ENCODE results near the gene SLC35F1.

The SLC35F1 gene

GRCh38 chr6:118318648-118319047 lies 411.6 kb downstream of the SLC35F1 start:
- H3K4me2 ChIP-seq (ENCODE audit: low read length) = no peak overlapping the region
- H2AFZ ChIP-seq (ENCODE audit: low read length) = no peak overlapping the region
- no peaks in the 10 kb centered on the region for H3K9me2 ChIP-seq (ENCODE audit: low read depth, low read length)
- H3K27me3 ChIP-seq (ENCODE audit: insufficient read depth, low read length) = no peaks in the 10 kb centered on the region
- no peak overlapping the region for H3K27ac ChIP-seq (ENCODE audit: low read depth, low read length, poor library complexity, severe bottlenecking)
- H3K79me2 ChIP-seq (ENCODE audit: insufficient read depth, low read length) = no peaks in the 10 kb centered on the region
- H3K9ac ChIP-seq (ENCODE audit: low read length) = no peak overlapping the region
- TF ChIP-seq CTCF (IDR thresholded peaks at IDR 0.05; ENCODE audit: low read length) = no peak
- TF ChIP-seq EZH2 (IDR thresholded peaks at IDR 0.05; ENCODE audit: borderline replicate concordance, low read length) = no peak
- no peaks in the 10 kb centered on the region for H3F3A ChIP-seq (ENCODE audit: insufficient read depth, low read length)
- H3K36me3 ChIP-seq (ENCODE audit: insufficient read depth, low read length) = no peaks in the 10 kb centered on the region
- H3K9me3 ChIP-seq (ENCODE audit: low read length) = no peaks in the 10 kb centered on the region
- no peaks in the 10 kb centered on the region for H4K20me1 ChIP-seq (ENCODE audit: insufficient read depth, low read length)
- no peak overlapping the region for H3K4me3 ChIP-seq (ENCODE audit: low read depth, low read length, poor library complexity, severe bottlenecking)
- H3K4me1 ChIP-seq (ENCODE audit: insufficient read depth, low read length, severe bottlenecking) = no peaks in the 10 kb centered on the region

- no peaks in the 10 kb centered on the region for H3K4me1 ChIP-seq (ENCODE audit: insufficient read depth, low read length, severe bottlenecking)
- no peak overlapping the region for H3K27ac ChIP-seq (ENCODE audit: low read depth, low read length, poor library complexity, severe bottlenecking)
- H3K4me3 ChIP-seq (ENCODE audit: low read depth, low read length, poor library complexity, severe bottlenecking) = no peak overlapping the region
Measured at GRCh38 chr6:118319416-118319815, 412.4 kb downstream of the SLC35F1 start.

GRCh38 chr6:118319894-118320649 lies 413.0 kb downstream of the SLC35F1 start:
- Histone ChIP-seq H3K4me2 (ENCODE audit: low read length) (no peak overlapping the region), H3K79me2 (ENCODE audit: insufficient read depth, low read length) (no peaks in the 10 kb centered on the region)

More at GRCh38 chr6:118319416-118319815, 412.4 kb downstream of the SLC35F1 start:
- no peak for TF ChIP-seq EZH2 (IDR thresholded peaks at IDR 0.05; ENCODE audit: borderline replicate concordance, low read length)
- TF ChIP-seq CTCF (IDR thresholded peaks at IDR 0.05; ENCODE audit: low read length) = no peak
- H3F3A ChIP-seq (ENCODE audit: insufficient read depth, low read length) = no peaks in the 10 kb centered on the region
- H3K4me2 ChIP-seq (ENCODE audit: low read length) = no peak overlapping the region
- no peak overlapping the region for H2AFZ ChIP-seq (ENCODE audit: low read length)
- H3K9ac ChIP-seq (ENCODE audit: low read length) = no peak overlapping the region
- H3K9me2 ChIP-seq (ENCODE audit: low read depth, low read length) = no peaks in the 10 kb centered on the region
- H3K36me3 ChIP-seq (ENCODE audit: insufficient read depth, low read length) = no peaks in the 10 kb centered on the region
- no peaks in the 10 kb centered on the region for H4K20me1 ChIP-seq (ENCODE audit: insufficient read depth, low read length)
- H3K79me2 ChIP-seq (ENCODE audit: insufficient read depth, low read length) = no peaks in the 10 kb centered on the region
- no peaks in the 10 kb centered on the region for H3K9me3 ChIP-seq (ENCODE audit: low read length)
- no peaks in the 10 kb centered on the region for H3K27me3 ChIP-seq (ENCODE audit: insufficient read depth, low read length)

More at GRCh38 chr6:118319894-118320649, 413.0 kb downstream of the SLC35F1 start:
- TF ChIP-seq CTCF (IDR thresholded peaks at IDR 0.05; ENCODE audit: low read length) = no peak
- TF ChIP-seq EZH2 (IDR thresholded peaks at IDR 0.05; ENCODE audit: borderline replicate concordance, low read length) = no peak
- Histone ChIP-seq H3K9me3 (ENCODE audit: low read length) (no peaks in the 10 kb centered on the region), H3K4me1 (ENCODE audit: insufficient read depth, low read length, severe bottlenecking) (no peaks in the 10 kb centered on the region), H3K4me3 (ENCODE audit: low read depth, low read length, poor library complexity, severe bottlenecking) (no peak overlapping the region), H3K27ac (ENCODE audit: low read depth, low read length, poor library complexity, severe bottlenecking) (no peak overlapping the region), H3K9ac (ENCODE audit: low read length) (no peak overlapping the region), H3K36me3 (ENCODE audit: insufficient read depth, low read length) (no peaks in the 10 kb centered on the region), H3K27me3 (ENCODE audit: insufficient read depth, low read length) (no peaks in the 10 kb centered on the region), H4K20me1 (ENCODE audit: insufficient read depth, low read length) (no peaks in the 10 kb centered on the region), H2AFZ (ENCODE audit: low read length) (no peak overlapping the region), H3K9me2 (ENCODE audit: low read depth, low read length) (no peaks in the 10 kb centered on the region), H3F3A (ENCODE audit: insufficient read depth, low read length) (no peaks in the 10 kb centered on the region)
